Measurements from ENCODE around the gene SLC6A9.

SLC6A9 gene

DNA sequence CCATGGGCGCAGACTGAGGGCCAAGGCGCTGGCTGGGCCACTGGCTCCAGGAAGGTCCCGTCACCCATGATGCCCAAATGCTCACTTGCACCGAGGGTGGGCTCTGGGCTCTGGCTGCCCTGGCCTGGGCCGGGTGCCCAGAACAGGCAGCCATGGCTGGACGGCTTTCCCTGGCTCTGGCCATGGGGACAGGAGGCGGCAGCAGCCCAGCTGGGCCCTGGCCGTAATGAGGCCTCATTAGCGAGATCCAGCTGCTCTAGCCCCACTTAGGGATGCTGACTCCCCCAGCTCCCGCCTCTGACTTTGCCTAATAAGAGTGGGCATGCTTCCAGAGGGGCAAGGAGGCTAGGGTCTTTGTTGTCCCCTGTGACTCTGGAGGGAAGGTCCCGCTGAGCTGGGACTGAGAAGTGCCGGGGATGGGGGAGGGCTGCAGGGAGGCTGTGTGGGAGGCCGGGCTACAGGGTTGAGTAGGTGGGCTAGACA, 11.8 kb downstream of the SLC6A9 start:
- in situ Hi-C loops (cut with MboI; ENCODE audit: low sequenced_read_pairs, unreplicated experiment): no loop called here
- no peak for DNase-seq (ENCODE audit: low spot score)
- no peak for TF ChIP-seq CTCF (IDR thresholded peaks at IDR 0.05; ENCODE audit: borderline replicate concordance, control extremely low read depth, extremely low read depth, insufficient read depth, missing control alignments)

DNA sequence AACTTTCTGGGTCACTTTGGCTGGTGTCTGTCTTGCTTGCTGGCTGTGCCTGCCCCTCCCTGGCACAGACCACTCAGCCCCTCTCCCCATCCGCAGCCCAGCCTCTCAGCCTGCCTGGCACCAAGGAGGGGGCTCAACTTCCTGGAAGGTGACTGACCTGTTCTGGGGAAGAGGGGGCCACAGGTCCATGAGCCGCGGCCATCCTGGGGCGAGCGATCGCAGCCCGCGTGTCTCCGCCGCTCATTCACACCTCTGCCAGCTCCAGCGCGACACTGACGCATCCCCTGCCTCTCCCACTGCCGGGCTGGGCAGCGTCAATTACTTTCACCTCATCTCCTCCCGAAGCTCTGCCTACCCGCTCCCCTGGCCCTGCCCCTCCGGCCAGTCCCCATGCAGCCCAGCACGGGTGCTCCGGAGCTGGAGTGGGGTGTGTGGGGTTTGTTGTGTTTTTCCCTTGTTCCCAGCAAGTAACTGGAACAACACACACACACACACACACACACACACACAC, 14.3 kb downstream of the SLC6A9 start:
- in situ Hi-C loops (cut with MboI; ENCODE audit: low sequenced_read_pairs, unreplicated experiment): no loop called here
- no peak for DNase-seq (ENCODE audit: low spot score)
- TF ChIP-seq CTCF (IDR thresholded peaks at IDR 0.05; ENCODE audit: borderline replicate concordance, control extremely low read depth, extremely low read depth, insufficient read depth, missing control alignments): no peak

- no peak for DNase-seq (ENCODE audit: low spot score)
- in situ Hi-C loops (cut with MboI; ENCODE audit: low sequenced_read_pairs, unreplicated experiment): no loop called here
- TF ChIP-seq CTCF (IDR thresholded peaks at IDR 0.05; ENCODE audit: borderline replicate concordance, control extremely low read depth, extremely low read depth, insufficient read depth, missing control alignments): no peak
Observed at GRCh38 chr1:44016041-44016889, 15.0 kb downstream of the SLC6A9 start.

GRCh38 chr1:44015206-44015605, 16.1 kb downstream of the SLC6A9 start:
- in situ Hi-C loops (cut with MboI; ENCODE audit: low sequenced_read_pairs, unreplicated experiment): no loop called here
- no peak for DNase-seq (ENCODE audit: low spot score)
- TF ChIP-seq CTCF (IDR thresholded peaks at IDR 0.05; ENCODE audit: borderline replicate concordance, control extremely low read depth, extremely low read depth, insufficient read depth, missing control alignments): no peak

DNA sequence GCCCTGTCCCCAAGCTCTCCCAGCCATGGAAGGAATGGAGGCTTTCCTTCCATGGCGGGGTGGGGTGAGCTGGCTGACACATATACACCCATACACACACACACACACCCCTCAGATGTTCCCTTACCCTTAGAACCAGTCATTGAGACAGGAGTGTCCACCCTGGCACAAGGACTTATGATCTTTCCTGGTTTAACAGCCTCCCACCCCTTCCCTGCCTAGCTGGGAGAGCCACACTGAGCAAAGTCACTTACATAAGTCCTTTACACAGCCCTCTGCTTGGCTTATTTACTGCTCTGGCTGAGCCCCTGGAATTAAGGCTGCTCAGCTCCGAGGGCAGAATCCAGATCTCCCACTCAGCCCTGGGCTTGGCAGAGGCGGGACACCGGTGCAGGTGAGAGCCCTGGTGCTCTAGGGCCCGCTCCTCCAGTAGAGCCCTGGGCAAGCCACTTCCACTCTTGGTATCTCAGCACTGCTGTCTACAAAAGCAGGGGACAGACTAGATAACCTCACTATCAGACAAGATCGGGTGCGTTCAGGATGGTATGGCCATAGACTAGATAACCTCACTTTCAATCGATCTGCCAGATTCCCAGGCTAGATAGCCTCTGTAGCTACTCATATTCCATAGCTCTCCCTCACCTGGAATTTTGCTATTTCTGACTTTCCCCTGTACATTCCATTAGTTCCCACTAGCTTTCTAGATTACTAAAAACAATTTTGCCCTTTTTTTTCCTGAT, 16.7 kb downstream of the SLC6A9 start:
- in situ Hi-C loops (cut with MboI; ENCODE audit: low sequenced_read_pairs, unreplicated experiment): no loop called here
- DNase-seq (ENCODE audit: low spot score): no peak
- no peak for TF ChIP-seq CTCF (IDR thresholded peaks at IDR 0.05; ENCODE audit: borderline replicate concordance, control extremely low read depth, extremely low read depth, insufficient read depth, missing control alignments)

DNA sequence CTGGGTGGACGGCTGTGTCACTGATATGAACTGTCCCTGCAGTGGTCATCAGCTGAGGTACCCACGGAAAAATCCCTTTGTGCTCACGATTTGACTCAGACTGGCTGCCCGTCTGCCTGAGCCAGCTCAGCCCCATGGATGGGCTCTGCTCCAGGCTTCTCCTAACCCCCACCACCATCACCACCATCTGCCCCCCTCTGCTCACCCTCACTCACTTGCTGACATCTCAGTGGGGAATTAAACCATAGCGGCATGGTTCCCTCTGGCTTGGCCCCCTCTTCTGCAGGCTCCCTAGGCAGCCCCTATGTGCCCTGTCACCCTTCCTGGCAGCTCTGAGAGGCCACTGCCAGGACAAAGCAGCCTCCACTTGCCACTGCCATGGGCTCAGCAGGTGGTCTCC, 17.3 kb downstream of the SLC6A9 start:
- in situ Hi-C loops (cut with MboI; ENCODE audit: low sequenced_read_pairs, unreplicated experiment): no loop called here
- TF ChIP-seq CTCF (IDR thresholded peaks at IDR 0.05; ENCODE audit: borderline replicate concordance, control extremely low read depth, extremely low read depth, insufficient read depth, missing control alignments): no peak
- DNase-seq (ENCODE audit: low spot score): no peak
